PC-3 (cell line): ENCODE measurements around the gene ISG20L2. TPM values are rescaled to one million over a fixed set of nuclear protein-coding genes. Genes with fewer than 3 reads are reported as not detected.

ENCODE experiments used
- ATAC-seq: fragments of 200-7000 bp; cut with Tn5 transposase; 2 replicates; pipeline ENCODE4 v1.9.1; 2020; ENCODE audit warnings: mild to moderate bottlenecking, moderate library complexity
- Bru-seq: library from RNA; stranded (reverse); fragments of 400-500 nt; gene quantifications from one replicate; lab custom pipeline; 2021; lab: Mats Ljungman, UMichigan
- BruChase-seq, 2 experiments: library from RNA; stranded (reverse); fragments of 400-500 nt; gene quantifications; one replicate each; lab custom pipeline; 2021; lab: Mats Ljungman, UMichigan
- BruUV-seq: library from RNA; stranded (reverse); fragments of 400-500 nt; replicated peaks from 2 replicates; lab custom pipeline; 2021; lab: Mats Ljungman, UMichigan
- CTCF ChIA-PET: fragments of 300-600 bp; sonication (Branson Sonifier 250); formaldehyde crosslinking; loops from one replicate; lab custom pipeline; 2022; ENCODE audit warnings: antibody characterized with exemption; lab: Charles Lee
- POLR2A ChIA-PET: fragments of 300-600 bp; sonication (Branson Sonifier 250); formaldehyde crosslinking; loops from one replicate; lab custom pipeline; 2022; ENCODE audit warnings: antibody characterized with exemption; ENCODE audit not compliant: unreplicated experiment; lab: Charles Lee
- DNase-seq: peaks from one replicate; pipeline ENCODE4 v3.0.0-alpha.2; 2015
- H2AFZ ChIP-seq: fragments of 300-600 bp; sonication (generic); 2 replicates; pipeline ENCODE4 v1.6.0; 2016; ENCODE audit warnings: antibody characterized with exemption, low read length
- H3F3A ChIP-seq: fragments of 300-600 bp; sonication (generic); one replicate; pipeline ENCODE4 v1.6.0; 2017; ENCODE audit warnings: antibody characterized with exemption, low read length, control low read depth, mild to moderate bottlenecking; ENCODE audit not compliant: unreplicated experiment
- H3K27ac ChIP-seq: fragments of 300-600 bp; sonication (generic); 2 replicates; pipeline ENCODE4 v1.5.1; 2016; ENCODE audit warnings: mild to moderate bottlenecking, low read length
- H3K27me3 ChIP-seq: fragments of 300-600 bp; sonication (generic); 2 replicates; pipeline ENCODE4 v1.6.1; 2016; ENCODE audit warnings: low read length, mixed read lengths
- H3K36me3 ChIP-seq: fragments of 300-600 bp; sonication (generic); 2 replicates; pipeline ENCODE4 v1.6.1; 2016; ENCODE audit warnings: low read depth, mixed run types, low read length, mixed read lengths
- H3K4me1 ChIP-seq: fragments of 300-600 bp; sonication (generic); 2 replicates; pipeline ENCODE4 v1.5.1; 2016; ENCODE audit warnings: low read length; ENCODE audit not compliant: insufficient read depth
- H3K4me2 ChIP-seq: fragments of 300-600 bp; sonication (generic); 2 replicates; pipeline ENCODE4 v1.6.0; 2016; ENCODE audit warnings: low read length
- H3K4me3 ChIP-seq: fragments of 300-600 bp; sonication (generic); 2 replicates; pipeline ENCODE4 v1.5.1; 2016; ENCODE audit warnings: mild to moderate bottlenecking, low read length, mixed read lengths
- H3K79me2 ChIP-seq: fragments of 300-600 bp; sonication (generic); 2 replicates; pipeline ENCODE4 v1.6.1; 2017; ENCODE audit warnings: low read length, mixed read lengths
- H3K9ac ChIP-seq: fragments of 300-600 bp; sonication (generic); 2 replicates; pipeline ENCODE4 v1.6.0; 2016; ENCODE audit warnings: mild to moderate bottlenecking, low read length
- H3K9me2 ChIP-seq: fragments of 300-600 bp; sonication (generic); replicated peaks from 2 replicates; pipeline ENCODE4 v1.6.1; 2016; ENCODE audit warnings: mixed run types, low read length, mixed read lengths
- H3K9me3 ChIP-seq: fragments of 300-600 bp; sonication (generic); 2 replicates; pipeline ENCODE4 v1.6.1; 2016; ENCODE audit warnings: low read length, mixed read lengths
- H4K20me1 ChIP-seq: fragments of 300-600 bp; sonication (generic); 2 replicates; pipeline ENCODE4 v1.6.1; 2016; ENCODE audit warnings: low read length, mixed read lengths
- CTCF ChIP-seq: fragments of 300-600 bp; sonication (generic); conservative IDR thresholded peaks from 2 replicates; pipeline ENCODE4 v1.5.1; 2017; ENCODE audit warnings: antibody characterized with exemption, low read depth, mild to moderate bottlenecking, low read length
- EZH2 ChIP-seq: fragments of 300-600 bp; sonication (generic); IDR thresholded peaks from one replicate; pipeline ENCODE4 v1.6.1; 2017; ENCODE audit warnings: antibody characterized with exemption, mild to moderate bottlenecking, low read length; ENCODE audit not compliant: unreplicated experiment
- EZH2phosphoT487 ChIP-seq: fragments of 300-600 bp; sonication (generic); IDR thresholded peaks from 2 replicates; pipeline ENCODE4 v1.6.1; 2018; ENCODE audit warnings: mild to moderate bottlenecking, antibody characterized with exemption, low read length, borderline replicate concordance
- intact Hi-C: fragments of 100-400 bp; cut with micrococcal nuclease; formaldehyde crosslinking; loops from 2 replicates; pipeline ENCODE4 v1.9.0; 2023
- long read RNA-seq: library from polyadenylated mRNA; unstranded; transcript quantifications from one replicate; pipeline ENCODE4 v2.0.0, GENCODE V29; 2021; ENCODE audit not compliant: unreplicated experiment
- total RNA-seq: library from RNA; depleted of rRNA; stranded (reverse); fragments of >200 nt; gene quantifications from 2 replicates; pipeline ENCODE4 v1.2.3, GENCODE V29; 2014; rRNA removed

Gene ISG20L2
- total RNA-seq (39.2 and 51.7 TPM in 2 replicates), Bru-seq, nascent RNA (percentile 93 among the genes with signal in this experiment), BruChase-seq, experiment 1, labeled RNA remaining after a 6-hour chase (percentile 98 among the genes with signal in this experiment), BruChase-seq, experiment 2, labeled RNA remaining after a 2-hour chase (percentile 98 among the genes with signal in this experiment)
- long read RNA-seq, transcript ISG20L2-201 (3 exons, 3,303 nt) = major isoform, 45 of 98 reads
- long read RNA-seq, transcript ISG20L2-202 (4 exons, 2,310 nt) = minor isoform, 12 of 98 reads
- long read RNA-seq, partial matches to known transcripts = 20 of 98 reads
- long read RNA-seq, other reads (novel, unspliced or antisense) = 20 of 98 reads

GRCh38 chr1:156728599-156729462, at the start of gene ISG20L2:
ISG20L2 (minus strand) TSS chr1:156728766; CDS start chr1:156727652, 1,114 bp downstream.
- H3K27me3 ChIP-seq = no peaks in the 10 kb centered on the region
- peak within 1 kb of the TSS; percentile 67 for H3K27ac ChIP-seq
- peak within 1 kb of the TSS; percentile 97 for H3K9ac ChIP-seq
- peak within 1 kb of the TSS; percentile 99 for H3K4me2 ChIP-seq
- H3K9me3 ChIP-seq = no peaks in the 10 kb centered on the region
- intact Hi-C loops = loop anchor here (1.0 kb wide), 3 partner anchors 12 to 38 kb away; partner anchors contain the start of genes HDGF, MRPL24 and PRCC
- POLR2A ChIA-PET = interaction anchor here (0.6 to 2.0 kb wide), 10 partner anchors 12 to 1755 kb away, joined by 3 to 28 read pairs (median 4); partner anchors contain the start of genes MRPL24, PMF1 and PRCC
- H2AFZ ChIP-seq = peak within 1 kb of the TSS; percentile 87
- peaks cover 60% of the 10 kb centered on the region for H3K79me2 ChIP-seq
- DNase-seq = peak; percentile 98
- peaks cover 28% of the 10 kb centered on the region for H4K20me1 ChIP-seq
- H3K4me3 ChIP-seq = peak within 1 kb of the TSS; percentile 98
- H3K4me1 ChIP-seq = peaks cover 27% of the 10 kb centered on the region
- H3F3A ChIP-seq = peaks cover 5% of the 10 kb centered on the region
- peak; percentile 78 for ATAC-seq
- no peaks in the 10 kb centered on the region for H3K9me2 ChIP-seq
- TF ChIP-seq EZH2 = no peak
- no peak for TF ChIP-seq EZH2phosphoT487
- TF ChIP-seq CTCF = no peak
- BruUV-seq = TSS peak; percentile 78
- peaks cover 17% of the 10 kb centered on the region for H3K36me3 ChIP-seq
- CTCF ChIA-PET = interaction anchor here (0.5 to 2.1 kb wide), 6 partner anchors 12 to 228 kb away, joined by 3 to 16 read pairs (median 6); partner anchors contain the start of genes HDGF, MRPL24 and NES

- intact Hi-C loops = no loop called here
- BruUV-seq = no TSS peak
These were observed 49.0 kb upstream of the ISG20L2 start for GRCh38 chr1:156777573-156777972.

More at GRCh38 chr1:156777573-156777972, 49.0 kb upstream of the ISG20L2 start:
- H3F3A ChIP-seq = no peaks in the 10 kb centered on the region
- no peak overlapping the region for H2AFZ ChIP-seq
- ATAC-seq (no peak), DNase-seq (no peak)
- ChIA-PET CTCF (no interaction called here), POLR2A (interaction anchor here (0.6 to 1.1 kb wide), 2 partner anchors 11 to 37 kb away, joined by 4 read pairs; partner anchors contain the start of gene MRPL24)
- no peaks in the 10 kb centered on the region for H3K27me3 ChIP-seq
- peaks cover 94% of the 10 kb centered on the region for H3K79me2 ChIP-seq
- H4K20me1 ChIP-seq = peaks cover 31% of the 10 kb centered on the region
- no peak overlapping the region for H3K4me3 ChIP-seq
- H3K27ac ChIP-seq = no peak overlapping the region
- H3K36me3 ChIP-seq = peaks cover 39% of the 10 kb centered on the region
- H3K9me3 ChIP-seq = no peaks in the 10 kb centered on the region
- H3K4me2 ChIP-seq = no peak overlapping the region
- TF ChIP-seq EZH2 (no peak), CTCF (no peak), EZH2phosphoT487 (no peak)
- no peaks in the 10 kb centered on the region for H3K9me2 ChIP-seq
- H3K4me1 ChIP-seq = peaks cover 5% of the 10 kb centered on the region; the same call in 1 of the 2 replicates
- H3K9ac ChIP-seq = no peak overlapping the region
